Hindlimb muscle (tissue), 1 donor: ENCODE results near the gene SLC25A26. TPM values are rescaled to one million over a fixed set of nuclear protein-coding genes. Genes with fewer than 3 reads are reported as not detected.
A peak's percentile ranks its signal among the peaks of the same experiment; 100 is the strongest.
"Not testable (repeated sequence)": the region's sequence is repeated elsewhere in the genome, so short reads cannot be mapped to it uniquely, and the experiment has no call there.

ENCODE experiments used
- DNase-seq: peaks from one replicate; pipeline ENCODE4 v3.0.0-alpha.2; 2013
- polyA plus RNA-seq: library from polyadenylated mRNA; unstranded; fragments of 120-200 nt; gene quantifications from one replicate; pipeline ENCODE4 v1.2.1, GENCODE V29; 2013; ENCODE audit not compliant: insufficient read length

Gene SLC25A26
- polyA plus RNA-seq = 25.5 TPM

GRCh38 chr3:66220602-66221377, at the start of gene SLC25A26:
SLC25A26 (plus strand) TSS chr3:66221001; CDS start chr3:66221095, 94 bp downstream.
- DNase-seq = peak; percentile 94

GRCh38 chr3:66172394-66172793, 48.4 kb upstream of the SLC25A26 start:
- DNase-seq = no peak

GRCh38 chr3:66177026-66177425, 43.8 kb upstream of the SLC25A26 start:
- DNase-seq = no peak

- no peak for DNase-seq
Observed at GRCh38 chr3:66178206-66178605, 42.6 kb upstream of the SLC25A26 start.

GRCh38 chr3:66179793-66180192, 41.0 kb upstream of the SLC25A26 start:
- no peak for DNase-seq

- no peak for DNase-seq
Observed at GRCh38 chr3:66181764-66182163, 39.0 kb upstream of the SLC25A26 start.

- no peak for DNase-seq
Observed at GRCh38 chr3:66182246-66182645, 38.6 kb upstream of the SLC25A26 start.

GRCh38 chr3:66186545-66186944, 34.3 kb upstream of the SLC25A26 start:
- no peak for DNase-seq

- DNase-seq = peak; percentile 57
Observed at GRCh38 chr3:66195347-66195783, 25.4 kb upstream of the SLC25A26 start.

GRCh38 chr3:66196633-66197032, 24.2 kb upstream of the SLC25A26 start:
- no peak for DNase-seq

GRCh38 chr3:66198437-66199088, 22.2 kb upstream of the SLC25A26 start:
- no peak for DNase-seq

- no peak for DNase-seq
Observed at GRCh38 chr3:66199089-66199473, 21.7 kb upstream of the SLC25A26 start.

GRCh38 chr3:66200147-66200546, 20.7 kb upstream of the SLC25A26 start:
- no peak for DNase-seq

- no peak for DNase-seq
Observed at GRCh38 chr3:66200786-66201185, 20.0 kb upstream of the SLC25A26 start.

GRCh38 chr3:66203275-66203674, 17.5 kb upstream of the SLC25A26 start:
- no peak for DNase-seq

- no peak for DNase-seq
Observed at GRCh38 chr3:66206806-66207205, 14.0 kb upstream of the SLC25A26 start.

GRCh38 chr3:66208189-66208588, 12.6 kb upstream of the SLC25A26 start:
- no peak for DNase-seq

GRCh38 chr3:66210687-66211295, 10.0 kb upstream of the SLC25A26 start:
- DNase-seq = no peak

GRCh38 chr3:66211779-66212178, 9.0 kb upstream of the SLC25A26 start:
- no peak for DNase-seq

GRCh38 chr3:66215106-66215505, 5.7 kb upstream of the SLC25A26 start:
- no peak for DNase-seq

- no peak for DNase-seq
Observed at GRCh38 chr3:66220066-66220465, 735 bp upstream of the SLC25A26 start.

- DNase-seq = no peak
Observed at GRCh38 chr3:66224220-66224619, 3.4 kb downstream of the SLC25A26 start.

GRCh38 chr3:66226093-66226492, 5.3 kb downstream of the SLC25A26 start:
- not testable (repeated sequence) for DNase-seq

- no peak for DNase-seq
Observed at GRCh38 chr3:66227051-66227450, 6.2 kb downstream of the SLC25A26 start.
